HG03139 (cell line): ENCODE measurements around the gene ABLIM3.

ENCODE experiments used
- ATAC-seq: cut with Tn5 transposase; IDR thresholded peaks from one replicate; pipeline ENCODE4 v1.9.1; 2021; ENCODE audit not compliant: unreplicated experiment

ABLIM3 gene

DNA sequence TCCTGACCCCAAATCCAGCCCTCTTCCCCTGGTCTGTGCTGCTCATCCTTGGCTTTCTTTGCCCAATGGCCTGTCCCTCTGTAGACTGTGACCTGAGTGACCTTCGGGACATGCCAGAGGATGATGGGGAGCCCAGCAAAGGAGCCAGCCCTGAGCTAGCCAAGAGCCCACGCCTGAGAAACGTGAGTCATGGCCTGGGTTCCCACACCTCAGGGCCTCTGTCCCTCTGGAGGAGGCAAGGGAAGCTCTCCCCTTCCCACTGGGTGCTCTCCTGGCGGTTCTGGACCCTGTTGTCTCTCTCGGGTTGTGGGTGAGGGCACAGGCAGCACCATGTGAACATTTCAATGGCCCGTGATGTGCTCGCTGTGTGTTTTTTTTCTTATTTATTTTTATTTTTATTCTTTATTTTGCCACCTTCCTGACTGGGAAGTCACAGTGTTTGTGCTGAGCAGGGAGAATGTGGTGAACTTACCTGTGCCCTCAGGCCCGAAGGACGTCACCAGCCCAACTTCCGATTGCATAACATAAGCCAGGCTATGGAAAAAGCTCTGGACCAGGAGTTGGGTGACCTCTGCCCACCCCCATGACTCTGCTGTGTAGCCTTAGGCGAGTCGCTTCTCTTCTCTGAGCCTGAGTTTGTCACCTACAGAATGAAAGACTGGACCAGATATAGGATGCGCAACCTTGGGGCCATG, 159.9 kb downstream of the ABLIM3 start:
- no peak for ATAC-seq

DNA sequence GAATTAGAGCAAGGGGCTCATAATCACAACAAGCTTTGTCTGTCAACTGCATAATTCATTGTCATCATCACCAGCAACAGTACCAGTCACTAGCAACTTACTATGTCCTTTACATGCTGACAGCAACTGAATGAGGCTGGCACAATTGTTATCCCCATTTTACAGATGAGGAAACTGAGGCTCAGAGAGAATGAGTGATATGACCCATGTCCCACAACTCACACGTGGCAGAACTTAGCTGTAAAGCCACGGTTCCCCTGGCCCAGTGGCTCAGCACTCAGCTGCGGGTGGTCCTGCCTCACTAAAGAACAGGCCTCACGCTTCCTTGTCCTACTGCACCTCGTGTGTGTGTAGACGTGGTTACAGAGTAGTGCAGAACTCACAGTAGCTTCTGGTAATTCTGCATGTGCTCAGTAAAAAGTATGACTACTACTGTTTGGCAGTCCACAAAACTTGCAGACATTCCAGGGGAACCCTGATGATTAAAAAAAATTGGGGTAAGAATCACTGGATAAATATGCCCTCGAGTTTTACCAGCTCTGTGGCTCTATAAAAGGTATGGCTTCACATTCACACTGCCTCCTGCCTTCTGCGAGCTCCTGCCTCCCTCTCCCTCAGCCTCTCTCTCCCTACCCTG, 160.6 kb downstream of the ABLIM3 start:
- ATAC-seq, result no peak

GRCh38 chr5:149302641-149303040, 161.3 kb downstream of the ABLIM3 start:
- no peak for ATAC-seq

GRCh38 chr5:149303210-149303609, 161.9 kb downstream of the ABLIM3 start:
- no peak for ATAC-seq

DNA sequence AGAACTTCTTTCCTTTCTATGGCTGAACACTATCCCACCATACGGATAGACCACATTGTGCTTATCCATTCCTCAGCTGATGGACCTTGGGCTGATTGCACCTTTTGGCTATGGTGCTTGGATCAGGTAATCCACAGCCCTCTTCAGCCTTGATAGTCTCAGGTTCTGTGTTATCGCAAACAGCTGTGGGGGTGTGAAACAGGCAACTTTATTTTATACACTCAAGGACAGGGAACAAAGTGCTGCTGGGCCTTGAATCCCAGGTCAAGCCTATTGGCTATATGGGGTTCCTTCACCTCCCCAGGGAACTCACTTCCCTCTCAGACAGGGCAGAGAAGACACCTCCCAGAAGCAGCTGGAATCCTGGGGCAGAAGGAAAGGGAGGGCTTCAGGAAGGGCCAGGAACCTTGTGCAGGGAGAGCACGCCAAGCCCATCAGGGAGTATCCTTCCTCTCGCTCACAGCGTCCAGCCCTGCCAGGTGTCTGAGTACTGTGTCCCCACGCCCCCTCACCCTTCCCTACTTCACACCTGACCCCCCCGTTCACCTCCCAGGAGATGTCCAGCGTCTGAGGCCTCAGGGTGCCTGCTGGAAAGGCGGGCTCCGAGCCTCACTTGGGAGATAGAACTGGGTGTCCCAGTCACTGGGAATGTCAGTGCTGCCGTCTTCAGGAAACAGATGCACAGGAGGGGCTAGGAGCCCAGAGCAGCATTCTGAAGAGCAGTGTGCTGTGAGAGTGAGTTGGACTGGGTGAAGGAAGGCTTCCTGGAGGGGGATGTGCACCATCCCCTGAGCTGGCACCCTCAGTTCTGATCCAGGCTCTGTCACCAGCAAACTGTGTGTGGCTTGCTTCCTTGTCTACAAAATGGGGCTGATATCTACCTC, 163.1 kb downstream of the ABLIM3 start:
- ATAC-seq, result no peak

GRCh38 chr5:149309354-149309753, 168.1 kb downstream of the ABLIM3 start:
- ATAC-seq, result no peak
